ENCODE data around the gene ROBO2.

The ROBO2 gene

DNA sequence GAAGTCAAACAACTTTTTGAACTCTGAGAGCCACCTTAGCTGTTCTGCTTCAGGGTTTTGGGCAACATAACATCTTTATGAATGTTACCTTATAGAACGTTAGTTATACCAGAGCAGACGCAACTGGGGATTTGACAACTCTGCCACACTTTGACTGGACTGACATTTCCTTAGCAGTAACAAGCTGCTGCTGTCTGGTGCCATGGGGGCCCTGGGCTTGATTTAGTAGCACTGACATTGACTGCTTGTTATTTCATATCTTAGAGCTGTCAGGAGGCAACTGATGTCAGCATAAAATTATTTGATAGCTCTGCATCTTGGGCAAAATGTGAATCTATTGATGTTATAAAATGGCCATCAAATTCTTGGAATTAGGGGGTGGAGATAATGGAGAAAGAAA, 285.4 kb downstream of the ROBO2 start:
- DNase-seq: no peak

DNA sequence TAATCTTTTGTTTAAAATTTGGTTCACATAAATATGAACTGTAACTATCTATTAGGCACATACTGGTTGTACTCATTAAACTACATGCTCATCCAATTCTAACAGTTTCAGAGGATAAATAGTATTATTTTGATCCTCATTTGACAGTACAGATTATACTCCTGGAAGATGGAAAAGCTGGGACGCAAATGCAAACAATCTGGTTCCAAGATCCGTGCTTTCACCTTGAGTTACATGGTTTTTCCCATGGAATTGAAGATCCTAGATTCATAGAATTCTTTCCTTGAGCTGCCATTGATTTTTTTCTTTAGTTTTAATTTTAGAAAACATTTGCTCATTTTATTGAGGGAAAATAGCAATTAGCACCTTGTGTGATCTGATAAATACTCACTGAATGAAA, 285.8 kb downstream of the ROBO2 start:
- DNase-seq: no peak

DNA sequence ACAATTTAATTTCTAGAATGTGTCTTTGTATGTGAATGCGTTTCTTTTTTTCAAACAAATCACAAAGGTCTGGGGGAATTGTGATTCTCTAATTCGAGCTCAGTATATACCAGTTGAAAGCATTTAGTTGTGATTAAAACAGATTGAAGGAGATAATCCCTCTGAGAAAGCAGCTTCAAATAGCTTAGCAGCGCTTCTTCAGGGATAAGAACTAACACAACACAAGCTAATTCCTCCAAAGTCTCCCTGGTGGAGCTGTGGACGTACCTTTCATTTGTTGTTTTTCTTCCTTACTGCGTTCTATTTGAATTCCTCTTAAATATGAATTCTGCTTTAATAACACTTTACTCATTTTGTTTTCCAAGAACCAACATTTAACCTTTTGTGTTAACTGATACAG, 286.7 kb downstream of the ROBO2 start:
- DNase-seq: no peak

DNA sequence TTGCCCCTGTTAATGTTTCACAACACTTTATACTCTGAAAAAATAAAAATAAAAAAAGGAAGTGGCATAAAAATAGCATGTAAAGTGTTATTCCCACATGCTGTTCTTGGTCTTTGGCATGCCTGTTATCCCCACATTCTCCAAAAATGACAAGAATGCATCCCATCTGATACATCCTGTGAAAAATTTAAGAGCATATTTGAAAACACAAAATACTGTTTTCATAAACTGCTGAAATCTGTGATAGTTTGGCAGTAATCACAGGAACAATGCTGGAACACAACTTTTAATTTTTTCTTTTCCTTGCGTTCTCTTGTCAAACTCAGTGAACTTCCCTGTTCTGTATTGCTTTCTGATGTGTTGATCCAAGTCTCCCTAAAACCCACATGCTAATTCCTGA, 288.8 kb downstream of the ROBO2 start:
- DNase-seq: no peak

DNA sequence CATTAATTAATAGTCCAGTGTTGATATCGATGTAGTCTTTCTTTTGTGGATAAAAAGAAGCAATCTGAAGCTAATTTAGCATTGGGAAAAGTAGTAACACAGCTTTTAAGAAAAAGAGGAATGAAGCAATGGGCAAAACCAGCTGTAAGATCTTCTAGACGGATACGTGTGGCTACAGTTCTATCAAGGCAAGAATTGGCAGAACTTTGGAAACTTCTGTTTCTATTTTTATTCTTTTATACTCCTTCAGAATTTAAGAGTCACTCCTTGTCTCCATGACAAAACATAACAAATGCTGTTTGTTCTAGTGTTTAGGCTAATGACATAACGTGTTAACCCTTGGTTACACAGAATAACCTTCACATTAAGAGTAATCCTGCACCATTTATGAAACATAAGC, 289.2 kb downstream of the ROBO2 start:
- DNase-seq: no peak

DNA sequence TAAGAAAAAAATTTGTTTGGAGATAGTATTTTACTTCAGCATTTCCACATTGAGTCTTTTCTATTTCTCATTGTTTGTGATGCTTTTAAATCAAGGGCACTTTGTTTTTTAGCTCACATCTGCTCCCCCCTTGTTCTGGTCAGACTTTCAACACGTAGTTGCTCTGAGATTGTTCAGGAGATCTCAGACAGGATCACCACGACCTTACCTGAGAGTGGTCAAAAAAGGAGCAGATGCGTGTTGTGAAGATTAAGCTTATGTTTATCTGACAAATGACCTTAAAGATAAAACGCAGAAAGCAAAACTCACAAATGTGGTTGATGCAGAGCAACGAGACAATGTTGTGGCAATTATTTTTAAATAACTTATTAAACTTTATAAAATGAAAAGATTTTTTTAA, 298.3 kb downstream of the ROBO2 start:
- no peak for DNase-seq

DNA sequence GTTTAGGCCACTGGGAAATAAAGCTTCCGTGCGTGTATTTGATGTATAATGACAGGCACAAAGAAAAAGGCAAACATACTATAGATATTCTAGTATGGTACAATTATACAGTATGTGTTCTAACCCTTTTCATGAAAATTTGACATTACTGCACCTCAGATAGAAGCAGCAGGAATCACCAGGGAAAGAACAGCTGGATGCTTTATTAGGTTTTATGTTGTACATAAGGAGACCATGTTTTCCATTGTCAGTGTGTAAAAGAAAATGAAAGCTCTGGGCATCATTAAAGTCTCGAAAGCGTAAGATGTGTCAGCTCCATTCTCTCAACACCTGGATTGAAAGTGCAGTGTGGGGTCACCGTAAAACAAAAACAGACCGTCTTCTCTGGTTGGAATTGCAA, 302.1 kb downstream of the ROBO2 start:
- DNase-seq: no peak

DNA sequence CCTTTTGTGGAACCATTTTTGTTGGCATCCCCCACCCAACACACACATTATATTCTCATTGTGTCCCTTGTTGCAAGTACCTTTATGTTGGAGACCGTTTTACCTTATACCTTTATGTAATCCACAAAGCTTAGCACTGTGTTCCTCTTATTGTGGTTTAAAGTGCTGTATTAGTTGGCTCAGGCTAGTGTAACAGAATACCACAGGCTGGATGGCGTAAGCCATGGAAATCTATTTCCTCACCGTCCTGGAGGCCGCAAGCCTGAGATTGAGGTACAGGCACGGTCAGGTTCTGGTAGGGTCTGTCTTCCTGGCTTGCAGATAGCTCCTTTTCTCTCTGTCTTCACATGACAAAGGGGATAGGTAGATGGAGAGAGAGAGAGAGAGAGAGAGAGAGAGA, 302.8 kb downstream of the ROBO2 start:
- no peak for DNase-seq

DNA sequence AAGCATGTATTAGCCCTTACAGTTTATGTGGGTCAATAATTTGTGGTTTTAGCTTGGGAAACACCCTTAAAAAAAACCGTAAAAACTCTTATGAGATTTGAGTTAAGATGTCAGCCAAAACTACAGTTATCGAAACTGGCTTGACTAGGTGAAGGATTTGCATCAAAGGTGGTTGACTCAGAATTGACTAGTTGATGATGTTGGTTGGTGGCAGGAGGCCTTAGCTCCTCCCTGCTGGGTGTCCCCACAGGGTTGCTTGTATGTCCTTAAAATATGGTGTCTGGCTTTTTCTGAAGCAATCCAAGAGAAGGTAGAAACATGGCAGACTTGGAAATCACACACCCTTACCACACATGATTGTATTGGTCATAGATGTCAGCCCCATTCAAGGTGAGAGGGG, 305.1 kb downstream of the ROBO2 start:
- no peak for DNase-seq

DNA sequence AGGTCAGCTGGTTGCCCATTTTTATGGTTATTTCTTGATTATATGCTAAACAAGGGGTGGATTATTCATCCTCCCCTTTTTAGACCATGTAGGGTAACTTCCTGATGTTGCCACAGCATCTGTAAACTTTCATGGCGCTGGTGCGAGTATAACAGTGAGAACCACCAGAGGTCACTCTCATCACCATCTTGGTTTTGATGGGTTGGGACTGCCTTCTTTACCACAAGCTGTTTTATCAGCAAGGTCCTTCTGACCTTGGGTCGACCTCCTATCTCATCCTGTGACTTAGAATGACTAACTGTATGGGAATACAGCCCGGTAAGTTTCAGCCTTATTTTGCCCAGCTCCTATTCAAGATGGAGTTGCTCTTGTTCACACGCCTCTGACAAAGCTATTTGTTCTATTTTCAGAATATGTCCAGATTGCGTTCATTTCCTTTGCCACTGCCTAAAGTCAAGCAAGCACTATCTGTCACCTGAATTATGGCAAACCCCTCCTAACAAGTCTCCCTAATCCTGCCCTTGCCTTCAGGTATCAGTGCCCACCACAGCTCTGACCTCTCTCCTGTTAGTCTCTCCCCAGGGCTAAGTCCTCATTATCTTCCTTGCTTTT, 308.5 kb downstream of the ROBO2 start:
- no peak for DNase-seq

DNA sequence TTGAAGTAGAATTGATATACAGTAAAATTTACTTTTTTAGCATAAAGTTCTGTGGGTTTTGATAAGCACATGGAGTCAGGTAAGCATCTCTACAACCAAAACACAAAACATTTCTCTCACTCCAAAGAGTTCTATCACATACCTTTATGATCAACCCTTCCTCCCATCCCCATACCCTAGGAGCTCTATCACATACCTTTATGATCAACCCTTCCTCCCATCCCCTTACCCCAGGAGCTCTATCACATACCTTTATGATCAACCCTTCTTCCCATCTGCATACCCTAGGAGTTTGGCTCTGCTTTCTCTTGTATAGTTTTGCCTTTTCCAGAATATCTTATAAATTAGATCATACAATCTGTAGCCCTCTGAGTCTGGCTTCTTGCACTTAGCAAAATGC, 315.1 kb downstream of the ROBO2 start:
- no peak for DNase-seq

DNA sequence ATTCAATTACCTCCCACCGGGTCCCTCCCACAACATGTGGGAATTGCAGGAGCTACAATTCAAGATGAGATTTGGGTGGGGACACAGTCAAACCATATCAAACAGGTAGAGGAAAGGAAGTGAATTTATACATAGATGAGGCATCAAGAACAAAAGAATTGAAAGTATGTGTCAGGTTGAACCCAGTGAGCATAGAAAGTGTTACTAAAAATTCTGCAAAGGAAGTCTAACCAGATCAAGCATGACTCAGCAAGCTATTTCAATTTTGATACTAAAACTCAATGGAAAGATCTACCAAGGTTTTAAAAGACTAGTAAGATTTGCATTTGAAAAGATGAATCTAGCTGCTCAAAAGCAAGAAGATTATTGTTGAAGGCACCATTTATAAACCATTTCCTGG, 323.0 kb downstream of the ROBO2 start:
- DNase-seq: no peak

DNA sequence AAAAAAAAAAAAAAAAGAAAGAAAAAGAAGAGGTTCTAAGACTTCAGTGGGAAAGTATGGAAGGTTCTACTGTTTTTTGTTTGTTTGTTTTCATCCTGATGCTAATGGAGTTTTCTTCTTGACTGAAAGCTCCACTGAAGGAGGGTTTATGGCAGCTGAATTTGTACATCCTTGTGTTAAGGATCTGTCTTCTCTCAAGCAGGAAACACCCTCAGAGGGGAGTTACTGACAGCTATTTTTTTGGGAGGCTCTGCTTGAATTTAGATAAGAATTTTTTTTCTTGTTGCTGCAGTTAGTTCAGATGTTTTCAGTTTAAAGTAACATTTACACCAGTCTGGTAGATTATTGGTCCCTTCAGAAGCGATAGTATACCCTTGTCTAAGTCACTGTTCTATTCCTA, 325.3 kb downstream of the ROBO2 start:
- DNase-seq: no peak

DNA sequence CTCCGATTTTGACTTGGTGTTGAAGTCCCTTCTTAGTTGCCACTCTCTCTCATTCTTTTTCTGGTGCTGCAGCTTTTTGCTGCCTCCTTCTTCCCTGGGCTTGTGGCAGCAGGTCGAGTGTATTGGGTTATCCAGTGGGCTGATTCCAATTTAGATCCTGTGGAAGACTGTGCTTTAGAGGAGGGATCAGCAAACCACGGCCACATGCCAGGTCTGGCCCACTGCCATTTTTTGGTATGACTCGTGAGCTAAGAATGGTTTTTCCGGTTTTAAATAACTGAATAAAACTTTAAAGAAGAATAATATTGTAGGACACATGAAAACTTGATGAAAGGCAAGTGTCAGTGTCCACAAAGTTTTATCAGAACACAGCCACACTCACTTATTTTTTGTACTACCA, 330.5 kb downstream of the ROBO2 start:
- no peak for DNase-seq

DNA sequence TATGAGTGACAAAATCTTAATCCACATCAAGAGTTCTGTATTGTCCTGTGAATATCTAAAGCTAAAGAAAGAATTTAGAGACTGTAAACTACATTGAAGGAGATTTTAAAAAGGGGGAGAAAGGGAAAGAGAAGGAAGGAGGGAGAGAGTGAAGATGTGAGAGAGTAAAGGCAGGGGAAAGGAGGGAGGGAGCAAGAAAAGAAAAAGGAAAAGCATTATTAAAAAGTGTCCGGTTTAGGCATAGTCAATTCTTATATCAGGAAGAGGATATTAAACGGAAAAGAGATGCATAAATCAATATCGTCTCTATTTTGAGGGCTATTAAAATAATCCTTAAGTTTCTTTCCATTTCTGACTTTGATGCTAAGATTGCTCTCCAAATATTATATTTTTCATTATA, 332.1 kb downstream of the ROBO2 start:
- no peak for DNase-seq

DNA sequence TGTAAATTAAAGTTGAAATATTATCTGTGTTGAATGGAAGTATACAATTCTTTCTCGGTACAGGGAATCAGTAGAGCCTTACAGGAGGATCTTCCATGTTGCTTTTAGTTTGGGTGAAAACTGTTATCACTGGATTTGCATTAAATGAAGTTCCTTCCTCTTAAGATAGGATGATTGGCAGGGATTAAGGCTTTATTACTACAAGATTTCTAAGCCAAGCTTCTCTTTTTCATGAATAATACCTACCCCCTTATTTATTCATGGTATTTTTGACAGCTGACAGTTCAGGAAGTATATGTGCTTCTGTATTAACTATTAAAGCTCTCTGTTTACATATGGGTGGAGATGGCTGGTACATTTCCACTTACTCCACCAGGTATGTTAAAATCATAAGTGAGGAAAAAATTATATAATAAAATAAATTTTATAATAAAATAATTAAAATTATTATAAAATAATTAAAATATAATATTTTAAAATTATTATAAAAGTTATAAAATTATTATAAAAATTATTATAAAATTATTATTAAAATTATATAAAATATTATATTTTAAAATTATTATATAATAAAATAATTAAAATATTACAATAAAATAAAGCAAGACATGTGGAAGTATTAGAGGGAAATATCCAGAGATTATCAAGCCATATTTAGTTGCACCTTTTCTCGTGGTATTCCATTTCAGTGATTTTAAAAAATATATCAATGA, 332.9 kb downstream of the ROBO2 start:
- DNase-seq: no peak

DNA sequence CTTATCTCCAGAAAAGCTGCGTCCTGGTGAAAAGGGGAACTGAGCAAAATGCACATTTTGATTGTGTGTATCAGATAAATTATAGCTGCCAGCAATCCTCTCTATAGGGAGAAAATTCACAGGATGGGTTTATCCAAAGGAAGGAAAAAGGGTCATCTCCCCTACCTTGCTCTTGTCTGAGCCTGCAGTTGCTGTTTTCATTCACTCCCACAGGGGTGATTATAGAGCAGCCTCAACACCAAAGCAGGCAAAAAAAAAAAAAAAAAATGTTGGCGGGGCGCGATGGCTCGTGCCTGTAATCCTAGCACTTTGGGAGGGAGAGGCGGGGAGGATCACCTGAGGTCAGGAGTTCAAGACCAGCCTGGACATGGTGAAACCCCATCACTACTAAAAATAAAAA, 333.7 kb downstream of the ROBO2 start:
- no peak for DNase-seq

DNA sequence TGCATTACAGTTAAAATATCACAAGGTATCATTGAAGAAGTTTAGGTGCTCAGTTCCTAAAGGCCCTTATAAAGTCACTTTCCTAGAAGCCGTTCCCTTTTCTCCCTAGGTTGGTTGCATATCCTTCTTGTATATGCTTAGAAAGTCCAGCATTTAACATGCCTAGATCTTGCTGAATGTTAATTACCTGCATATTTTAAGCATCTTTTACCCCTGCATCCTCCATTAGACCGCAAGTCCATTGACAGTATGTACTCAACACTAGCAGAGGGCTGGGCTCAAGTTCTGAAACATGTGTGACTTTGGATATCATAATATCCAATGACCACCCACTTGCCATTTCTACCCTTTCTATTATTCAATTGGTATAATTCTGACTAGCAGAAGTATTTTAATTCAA, 336.6 kb downstream of the ROBO2 start:
- no peak for DNase-seq

DNA sequence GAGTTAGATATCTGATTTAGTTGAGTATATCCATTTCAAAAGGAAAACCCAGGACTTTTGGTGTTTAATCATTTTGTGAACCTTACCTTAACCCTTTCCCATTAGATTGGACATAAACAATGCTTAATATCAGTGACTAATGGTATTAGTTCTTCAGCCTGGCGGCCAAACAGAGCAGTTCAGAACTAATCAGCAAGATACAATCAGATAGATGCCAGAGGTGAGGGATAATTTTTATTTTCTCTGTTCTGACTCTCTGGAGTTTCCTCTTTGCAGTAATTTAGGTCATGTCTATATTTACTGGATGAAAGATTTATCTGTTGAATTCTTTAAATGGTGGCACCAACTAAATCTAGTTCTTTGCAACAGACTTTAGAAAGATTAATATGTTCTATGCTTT, 337.8 kb downstream of the ROBO2 start:
- DNase-seq: no peak

DNA sequence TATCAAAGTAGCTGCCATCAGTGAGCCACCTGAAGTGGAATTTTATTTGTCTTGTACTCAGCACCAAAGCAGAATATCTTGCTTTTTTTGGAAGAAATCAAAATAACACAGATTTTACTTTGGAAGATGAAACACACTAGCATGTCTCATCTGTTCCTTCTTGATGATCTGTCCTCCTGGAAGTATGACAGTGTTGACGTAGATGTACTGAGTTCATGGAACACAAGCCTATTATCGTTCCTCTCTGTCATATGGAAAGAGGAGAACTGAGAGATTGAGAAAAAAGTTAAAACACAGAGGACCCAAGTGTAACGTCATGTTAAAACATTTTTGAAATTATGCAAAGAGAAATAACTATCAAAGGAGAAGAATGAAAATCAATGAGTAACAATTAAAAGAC, 340.2 kb downstream of the ROBO2 start:
- DNase-seq: no peak

DNA sequence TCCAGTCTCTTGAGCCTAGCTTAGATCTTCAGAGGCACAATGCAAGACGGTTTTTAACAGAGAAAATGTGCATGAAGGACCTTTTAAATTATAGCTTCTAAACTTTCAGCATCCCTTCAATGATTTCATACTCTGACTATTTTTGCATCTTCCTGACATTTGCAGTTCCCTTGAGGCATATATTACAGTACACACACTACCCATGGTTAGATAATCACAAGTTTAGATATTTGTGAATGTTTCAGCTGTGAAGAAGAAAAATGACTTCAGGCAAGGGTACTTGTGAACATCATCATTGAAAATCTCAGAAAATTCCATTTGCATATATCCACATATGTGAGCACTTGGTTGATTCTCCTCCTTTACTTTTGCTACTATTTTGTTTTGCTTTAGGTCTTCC, 341.5 kb downstream of the ROBO2 start:
- DNase-seq: no peak

DNA sequence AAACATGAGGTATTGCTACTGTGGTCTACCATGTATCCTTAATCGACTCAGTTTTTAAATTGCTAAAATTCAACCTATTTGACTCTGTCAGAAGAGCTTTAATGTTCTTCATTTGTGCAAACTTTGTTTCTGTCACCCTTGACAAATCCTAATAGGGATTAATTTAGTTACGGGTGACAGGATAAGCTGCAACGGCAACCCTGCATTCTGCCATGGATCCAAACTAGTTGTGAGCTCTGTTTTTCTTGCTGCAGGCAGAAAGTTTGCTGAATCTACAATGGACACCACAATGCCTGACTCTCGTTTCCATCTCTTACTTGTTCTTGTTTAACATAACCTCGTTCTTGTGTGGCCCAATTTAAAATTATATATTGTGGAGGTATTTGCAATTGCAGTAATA, 352.3 kb downstream of the ROBO2 start:
- no peak for DNase-seq

DNA sequence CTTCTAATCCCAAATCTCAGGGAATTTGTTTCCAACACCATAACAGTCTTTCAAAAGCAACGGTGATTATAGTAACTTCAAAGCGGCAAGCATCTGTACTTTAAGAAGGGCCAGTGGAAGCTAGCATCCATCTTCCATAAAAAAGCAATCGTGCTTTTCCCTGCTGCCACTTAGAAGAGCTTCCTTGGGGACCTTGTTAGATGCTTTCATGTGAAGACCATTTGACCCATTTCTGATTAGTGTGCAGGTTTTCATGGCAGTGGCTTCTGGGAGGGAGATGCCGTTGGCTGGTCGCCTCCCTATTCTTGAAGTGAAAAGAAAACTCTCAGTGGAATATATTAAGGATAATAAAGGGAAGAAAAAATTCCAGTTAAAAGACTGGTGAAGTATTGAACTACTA, 354.1 kb downstream of the ROBO2 start:
- no peak for DNase-seq

DNA sequence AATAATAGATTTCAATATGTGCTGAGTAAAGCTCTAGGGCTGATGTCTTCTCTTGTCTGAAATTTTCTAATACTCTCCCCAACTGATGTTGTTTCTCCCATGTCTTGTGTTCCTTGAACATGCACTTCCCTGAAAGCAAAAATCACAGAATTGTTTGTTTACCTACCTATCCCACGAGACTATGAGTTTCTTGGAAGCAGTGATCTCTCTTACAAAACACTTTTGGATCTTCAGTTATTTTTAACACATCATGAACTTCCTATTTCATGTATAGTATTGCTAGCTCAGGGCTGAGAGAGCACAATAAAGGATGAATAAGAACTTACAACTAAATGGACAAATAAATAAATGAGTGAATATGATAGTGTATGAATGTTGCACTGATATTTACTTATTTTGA, 365.0 kb downstream of the ROBO2 start:
- DNase-seq: no peak

All from amygdala (tissue), 56 donors.